Measurements from ENCODE around the gene LIPA.
A peak's percentile ranks its signal among the peaks of the same experiment; 100 is the strongest.

Gene LIPA

DNA sequence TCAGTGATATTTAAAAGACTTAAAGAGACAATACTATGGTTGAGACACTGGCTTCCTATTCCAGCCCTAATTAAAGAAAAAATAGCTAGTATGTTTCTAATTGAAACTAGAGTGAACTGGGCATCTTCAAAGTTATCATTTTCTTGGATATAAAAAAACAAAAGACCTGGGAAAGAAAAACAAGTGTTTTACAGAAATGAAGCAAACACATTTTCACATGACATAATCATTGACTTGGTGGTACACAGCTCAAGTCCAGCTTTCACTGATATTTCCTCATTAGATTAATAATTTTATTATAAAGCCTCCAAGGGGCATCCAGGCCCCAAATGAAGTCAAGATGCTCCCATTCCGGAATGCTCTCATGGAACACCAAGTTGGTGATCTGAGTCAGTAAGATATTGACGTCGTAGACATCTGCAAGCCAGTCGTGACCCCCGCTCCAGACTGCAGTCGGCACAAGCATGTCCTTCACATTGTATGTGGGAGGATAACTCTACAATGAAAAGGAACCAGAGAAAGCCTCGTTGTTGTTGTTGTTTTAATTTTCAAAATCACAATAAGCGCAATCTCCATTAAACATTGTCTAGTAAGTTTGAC, 36.9 kb downstream of the LIPA start:
- DNase-seq (ENCODE audit: low spot score) = no peak
- TF ChIP-seq CTCF (IDR thresholded peaks at IDR 0.05; ENCODE audit: extremely low read depth, missing control alignments) = no peak

DNA sequence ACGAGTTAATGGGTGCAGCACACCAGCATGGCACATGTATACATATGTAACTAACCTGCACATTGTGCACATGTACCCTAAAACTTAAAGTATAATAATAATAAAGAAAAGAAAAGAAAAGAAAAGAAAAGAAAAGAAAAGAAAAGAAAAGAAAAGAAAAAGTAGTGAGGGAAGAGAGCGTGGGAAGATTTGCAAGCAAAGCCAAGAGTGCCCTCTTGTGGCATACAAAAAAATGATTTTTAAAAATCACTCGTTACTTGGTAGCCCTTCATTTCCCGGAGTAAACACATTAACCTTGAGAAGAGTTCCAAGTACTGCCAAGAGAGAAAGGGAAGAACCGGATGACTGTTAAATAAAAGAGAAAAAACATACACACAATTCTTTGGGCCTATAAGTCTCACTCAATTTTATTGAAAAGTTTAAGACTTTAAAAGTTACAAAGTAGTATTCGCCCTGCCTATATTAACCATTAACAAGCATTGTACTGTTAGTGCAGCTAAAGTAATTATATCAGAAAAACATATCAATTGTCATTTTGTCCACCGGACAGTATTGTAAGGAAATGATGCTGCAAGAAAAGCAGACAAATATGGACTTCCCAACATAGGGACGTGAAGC, 38.3 kb downstream of the LIPA start:
- TF ChIP-seq CTCF (IDR thresholded peaks at IDR 0.05; ENCODE audit: extremely low read depth, missing control alignments) = peak; percentile 7
- peak; percentile 52 for DNase-seq (ENCODE audit: low spot score)

GRCh38 chr10:89210794-89211425, 40.7 kb downstream of the LIPA start:
- no peak for DNase-seq (ENCODE audit: low spot score)
- no peak for TF ChIP-seq CTCF (IDR thresholded peaks at IDR 0.05; ENCODE audit: extremely low read depth, missing control alignments)

DNA sequence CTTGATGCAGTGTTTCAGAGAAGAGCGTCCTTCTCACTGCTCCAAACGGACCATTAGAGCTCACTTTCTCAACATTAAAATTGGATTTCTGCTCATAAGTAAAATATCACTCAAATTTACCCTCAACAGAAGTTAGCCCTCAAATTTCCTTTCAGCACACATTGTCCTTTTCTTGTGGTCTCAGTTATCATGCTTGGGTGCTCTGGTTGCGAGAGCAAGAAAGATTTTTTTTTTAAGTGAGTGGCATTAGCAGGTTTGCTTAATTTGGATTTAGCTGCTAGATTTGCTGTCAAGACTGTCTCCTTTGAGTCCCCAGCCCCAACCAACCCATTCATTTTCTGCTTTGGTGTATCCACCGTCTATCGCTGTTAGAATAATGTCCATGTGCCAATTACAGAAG, 41.9 kb downstream of the LIPA start:
- no peak for TF ChIP-seq CTCF (IDR thresholded peaks at IDR 0.05; ENCODE audit: extremely low read depth, missing control alignments)
- DNase-seq (ENCODE audit: low spot score) = no peak

DNA sequence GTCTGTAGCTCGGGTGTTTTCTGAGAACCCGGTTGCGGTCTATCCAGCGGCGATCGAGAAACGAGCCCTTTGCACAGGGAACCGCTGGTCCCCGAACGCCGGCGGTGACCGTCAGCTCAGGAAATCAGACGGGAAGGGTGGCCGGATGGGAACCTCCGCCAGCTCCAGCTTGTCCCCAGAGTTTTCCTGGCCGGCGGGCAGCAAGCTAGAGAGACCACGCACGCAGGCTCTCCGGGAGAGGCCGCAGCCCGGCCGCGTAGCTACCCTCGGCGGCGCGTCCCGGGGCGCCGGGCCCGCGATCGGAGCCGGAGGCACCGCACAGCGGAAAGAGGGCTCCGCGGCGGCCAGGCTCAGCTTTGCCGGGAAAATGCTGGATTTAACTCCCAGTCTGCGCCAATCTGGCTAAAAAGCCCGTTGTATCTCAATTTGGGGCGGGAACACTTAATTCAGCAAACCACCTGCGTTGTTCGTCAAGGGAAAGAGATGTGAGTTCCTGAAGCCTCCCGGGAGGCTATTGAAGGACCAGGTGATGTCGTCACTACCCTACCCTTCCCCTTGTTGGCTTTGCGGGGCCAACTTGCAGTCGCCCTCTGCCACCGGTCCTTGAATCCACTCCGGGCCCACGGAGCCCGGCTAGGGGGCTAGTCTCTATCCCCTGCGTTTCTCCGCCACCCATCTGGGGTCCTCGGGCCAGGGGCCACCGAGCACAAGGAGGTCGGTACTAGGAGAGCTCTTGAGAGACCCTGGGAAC, 43.6 kb downstream of the LIPA start:
- TF ChIP-seq CTCF (IDR thresholded peaks at IDR 0.05; ENCODE audit: extremely low read depth, missing control alignments) = no peak
- DNase-seq (ENCODE audit: low spot score) = peak; percentile 29

GRCh38 chr10:89207181-89207800, 44.3 kb downstream of the LIPA start, which contains the start of gene CH25H:
Gene CH25H (minus strand): TSS chr10:89207317. CDS start chr10:89207292, 25 bp downstream.
- no peak for TF ChIP-seq CTCF (IDR thresholded peaks at IDR 0.05; ENCODE audit: extremely low read depth, missing control alignments)
- DNase-seq (ENCODE audit: low spot score) = peak; percentile 32
